ENCODE data around the gene PPTC7.

- TF ChIP-seq, protein P1, sequence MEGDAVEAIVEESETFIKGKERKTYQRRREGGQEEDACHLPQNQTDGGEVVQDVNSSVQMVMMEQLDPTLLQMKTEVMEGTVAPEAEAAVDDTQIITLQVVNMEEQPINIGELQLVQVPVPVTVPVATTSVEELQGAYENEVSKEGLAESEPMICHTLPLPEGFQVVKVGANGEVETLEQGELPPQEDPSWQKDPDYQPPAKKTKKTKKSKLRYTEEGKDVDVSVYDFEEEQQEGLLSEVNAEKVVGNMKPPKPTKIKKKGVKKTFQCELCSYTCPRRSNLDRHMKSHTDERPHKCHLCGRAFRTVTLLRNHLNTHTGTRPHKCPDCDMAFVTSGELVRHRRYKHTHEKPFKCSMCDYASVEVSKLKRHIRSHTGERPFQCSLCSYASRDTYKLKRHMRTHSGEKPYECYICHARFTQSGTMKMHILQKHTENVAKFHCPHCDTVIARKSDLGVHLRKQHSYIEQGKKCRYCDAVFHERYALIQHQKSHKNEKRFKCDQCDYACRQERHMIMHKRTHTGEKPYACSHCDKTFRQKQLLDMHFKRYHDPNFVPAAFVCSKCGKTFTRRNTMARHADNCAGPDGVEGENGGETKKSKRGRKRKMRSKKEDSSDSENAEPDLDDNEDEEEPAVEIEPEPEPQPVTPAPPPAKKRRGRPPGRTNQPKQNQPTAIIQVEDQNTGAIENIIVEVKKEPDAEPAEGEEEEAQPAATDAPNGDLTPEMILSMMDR (conservative IDR thresholded peaks at IDR 0.05) = no peak
- no peak for TF ChIP-seq EZH2 (IDR thresholded peaks at IDR 0.05; ENCODE audit: low read depth)
These were observed 81.1 kb downstream of the PPTC7 start, which contains the start of the genes RAD9B and VPS29 for GRCh38 chr12:110501752-110502738.
